ENCODE results near the gene SLC7A6. TPM values are rescaled to one million over a fixed set of nuclear protein-coding genes. Genes with fewer than 3 reads are reported as not detected.

The SLC7A6 gene
- total RNA-seq, 1 experiment from 2014 or later, result 28.5 TPM

- Histone ChIP-seq H3K79me2 (ENCODE audit: insufficient read depth, low read length) (no peaks in the 10 kb centered on the region), H3K36me3 (ENCODE audit: control insufficient read depth in 1 of 2, insufficient read depth in 2 of 2, low read length in 2 of 2) (peaks cover 13 to 41% of the 10 kb centered on the region in 2 experiments), H4K20me1 (ENCODE audit: insufficient read depth) (no peaks in the 10 kb centered on the region), H3K4me2 (ENCODE audit: low read length) (no peak overlapping the region), H2AFZ (ENCODE audit: low read depth, low read length, poor library complexity, severe bottlenecking) (no peak overlapping the region), H3K4me1 (ENCODE audit: control insufficient read depth in 1 of 2, insufficient read depth in 2 of 2, low read length in 2 of 2) (no peaks in the 10 kb centered on the region), H3K9ac (ENCODE audit: low read length) (no peak overlapping the region), H3K9me3 (ENCODE audit: control insufficient read depth in 1 of 2, insufficient read depth in 1 of 2, low read depth in 1 of 2, low read length in 2 of 2) (no peaks in the 10 kb centered on the region), H3K9me2 (ENCODE audit: insufficient read depth) (no peaks in the 10 kb centered on the region), H3K27ac (ENCODE audit: low read depth, low read length) (no peak overlapping the region), H3K4me3 (replicated peaks in 1 of 2; ENCODE audit: low read depth in 1 of 2, low read length in 2 of 2) (no peak overlapping the region), H3K27me3 (ENCODE audit: insufficient read depth, low read length) (no peaks in the 10 kb centered on the region)
- DNase-seq (ENCODE audit: low read depth, low spot score) (no peak), ATAC-seq (no peak)
- BruUV-seq (replicated peaks), result no TSS peak
- RAD21 ChIA-PET (ENCODE audit: low non-redundant PET in 1 of 2, low total read pairs in 2 of 2, uncharacterized antibody in 2 of 2, unreplicated experiment in 2 of 2), result no interaction called here
- TF ChIP-seq JUND (IDR thresholded peaks at IDR 0.05) (no peak), POLR2AphosphoS5 (IDR thresholded peaks at IDR 0.05; ENCODE audit: low read depth, low read length) (no peak), ATF3 (IDR thresholded peaks at IDR 0.05) (no peak), SP1 (IDR thresholded peaks at IDR 0.05; ENCODE audit: low read depth) (no peak), ZNF274 (IDR thresholded peaks at IDR 0.05; ENCODE audit: low read depth, low read length) (no peak), EZH2phosphoT487 (IDR thresholded peaks at IDR 0.05; ENCODE audit: borderline replicate concordance) (no peak), YY1 (IDR thresholded peaks at IDR 0.05; ENCODE audit: extremely low read depth, insufficient replicate concordance, low read depth, low read length) (no peak), CBX3 (IDR thresholded peaks at IDR 0.05; ENCODE audit: low read depth) (no peak), FOSL1 (IDR thresholded peaks at IDR 0.05; ENCODE audit: low read depth) (no peak), SRF (IDR thresholded peaks at IDR 0.05; ENCODE audit: low read depth) (no peak), CEBPB (IDR thresholded peaks at IDR 0.05; ENCODE audit: low read depth) (no peak), SIN3A (IDR thresholded peaks at IDR 0.05; ENCODE audit: low read depth) (no peak), POLR2A (IDR thresholded peaks at IDR 0.05; ENCODE audit: borderline replicate concordance, extremely low read depth, insufficient read depth, insufficient read length) (no peak), EGR1 (IDR thresholded peaks at IDR 0.05; ENCODE audit: low read depth) (no peak), ELF1 (IDR thresholded peaks at IDR 0.05; ENCODE audit: borderline replicate concordance, low read depth) (no peak), REST (IDR thresholded peaks at IDR 0.05; ENCODE audit: low read depth) (no peak)
- TF ChIP-seq, protein P1, sequence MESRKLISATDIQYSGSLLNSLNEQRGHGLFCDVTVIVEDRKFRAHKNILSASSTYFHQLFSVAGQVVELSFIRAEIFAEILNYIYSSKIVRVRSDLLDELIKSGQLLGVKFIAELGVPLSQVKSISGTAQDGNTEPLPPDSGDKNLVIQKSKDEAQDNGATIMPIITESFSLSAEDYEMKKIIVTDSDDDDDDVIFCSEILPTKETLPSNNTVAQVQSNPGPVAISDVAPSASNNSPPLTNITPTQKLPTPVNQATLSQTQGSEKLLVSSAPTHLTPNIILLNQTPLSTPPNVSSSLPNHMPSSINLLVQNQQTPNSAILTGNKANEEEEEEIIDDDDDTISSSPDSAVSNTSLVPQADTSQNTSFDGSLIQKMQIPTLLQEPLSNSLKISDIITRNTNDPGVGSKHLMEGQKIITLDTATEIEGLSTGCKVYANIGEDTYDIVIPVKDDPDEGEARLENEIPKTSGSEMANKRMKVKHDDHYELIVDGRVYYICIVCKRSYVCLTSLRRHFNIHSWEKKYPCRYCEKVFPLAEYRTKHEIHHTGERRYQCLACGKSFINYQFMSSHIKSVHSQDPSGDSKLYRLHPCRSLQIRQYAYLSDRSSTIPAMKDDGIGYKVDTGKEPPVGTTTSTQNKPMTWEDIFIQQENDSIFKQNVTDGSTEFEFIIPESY (IDR thresholded peaks at IDR 0.05; ENCODE audit: extremely low read depth, insufficient replicate concordance, low read length), result no peak
- TF ChIP-seq, protein P2, sequence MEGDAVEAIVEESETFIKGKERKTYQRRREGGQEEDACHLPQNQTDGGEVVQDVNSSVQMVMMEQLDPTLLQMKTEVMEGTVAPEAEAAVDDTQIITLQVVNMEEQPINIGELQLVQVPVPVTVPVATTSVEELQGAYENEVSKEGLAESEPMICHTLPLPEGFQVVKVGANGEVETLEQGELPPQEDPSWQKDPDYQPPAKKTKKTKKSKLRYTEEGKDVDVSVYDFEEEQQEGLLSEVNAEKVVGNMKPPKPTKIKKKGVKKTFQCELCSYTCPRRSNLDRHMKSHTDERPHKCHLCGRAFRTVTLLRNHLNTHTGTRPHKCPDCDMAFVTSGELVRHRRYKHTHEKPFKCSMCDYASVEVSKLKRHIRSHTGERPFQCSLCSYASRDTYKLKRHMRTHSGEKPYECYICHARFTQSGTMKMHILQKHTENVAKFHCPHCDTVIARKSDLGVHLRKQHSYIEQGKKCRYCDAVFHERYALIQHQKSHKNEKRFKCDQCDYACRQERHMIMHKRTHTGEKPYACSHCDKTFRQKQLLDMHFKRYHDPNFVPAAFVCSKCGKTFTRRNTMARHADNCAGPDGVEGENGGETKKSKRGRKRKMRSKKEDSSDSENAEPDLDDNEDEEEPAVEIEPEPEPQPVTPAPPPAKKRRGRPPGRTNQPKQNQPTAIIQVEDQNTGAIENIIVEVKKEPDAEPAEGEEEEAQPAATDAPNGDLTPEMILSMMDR (IDR thresholded peaks at IDR 0.05 in 2 of 3, conservative IDR thresholded peaks at IDR 0.05 in 1 of 3; ENCODE audit: borderline replicate concordance in 1 of 3, insufficient read depth in 1 of 3, low read depth in 2 of 3, low read length in 2 of 3), result no peak
- intact Hi-C loops (cut with micrococcal nuclease), result no loop called here
- POLR2A ChIA-PET, result no interaction called here
- CTCF ChIA-PET, result no interaction called here
Measured at GRCh38 chr16:68349838-68350410, 85.6 kb downstream of the SLC7A6 start.

Data from HCT116 (cell line).